RKO (cell line): ENCODE results near the gene DIAPH2.

ENCODE experiments used
- DNase-seq: peaks from one replicate; pipeline ENCODE4 v3.0.0-alpha.2; 2016; ENCODE audit warnings: low spot score

DIAPH2 gene

DNA sequence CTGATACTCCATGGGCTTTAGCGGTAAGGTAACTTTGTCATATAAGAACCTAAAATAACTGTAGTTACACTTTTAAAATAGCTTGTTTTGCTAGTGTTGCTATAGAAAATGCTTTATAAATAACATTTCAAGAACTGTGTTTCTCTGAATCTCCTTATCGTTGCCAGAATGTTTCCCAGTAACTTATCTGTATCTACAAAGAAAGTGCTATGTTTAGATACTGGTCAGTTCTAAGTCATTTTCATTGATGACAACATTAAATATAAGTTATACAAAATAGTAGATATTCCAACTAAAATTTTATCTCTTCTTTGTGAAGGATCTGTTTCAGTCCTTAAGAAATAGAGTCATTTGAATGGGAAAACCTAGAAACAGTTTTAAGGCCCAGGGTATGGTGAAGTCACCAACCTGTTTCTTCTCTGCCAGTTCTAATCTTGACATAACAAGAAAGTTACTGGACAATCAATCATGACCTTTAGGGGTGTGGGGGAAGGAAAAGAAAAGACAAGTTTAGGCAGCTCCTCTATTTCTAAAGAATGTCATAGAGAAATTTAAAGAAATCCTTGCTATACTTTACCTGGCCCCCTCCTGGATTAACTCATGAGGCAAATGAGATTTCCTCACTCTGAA is 625.0 kb downstream of the DIAPH2 start:
- no peak for DNase-seq

DNA sequence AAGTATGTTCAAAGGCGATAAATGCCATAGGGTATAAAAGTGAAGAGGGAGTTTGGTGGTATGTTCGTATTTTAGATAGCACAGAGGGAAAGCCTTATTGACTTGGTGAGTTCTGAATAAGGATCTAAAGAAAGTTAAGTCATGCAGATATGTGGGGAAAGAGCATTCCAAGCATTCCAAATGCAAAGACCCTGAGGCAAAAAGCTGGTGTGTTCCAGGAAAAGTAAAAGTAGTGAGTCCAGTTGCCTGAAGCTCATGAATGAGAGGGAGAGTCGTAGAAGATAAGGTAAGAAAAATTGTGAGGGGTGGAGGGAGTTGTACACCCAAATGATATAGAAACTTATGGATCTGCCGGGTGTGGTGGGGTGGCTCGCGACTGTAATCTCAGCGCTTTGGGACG is 625.7 kb downstream of the DIAPH2 start:
- DNase-seq = no peak

DNA sequence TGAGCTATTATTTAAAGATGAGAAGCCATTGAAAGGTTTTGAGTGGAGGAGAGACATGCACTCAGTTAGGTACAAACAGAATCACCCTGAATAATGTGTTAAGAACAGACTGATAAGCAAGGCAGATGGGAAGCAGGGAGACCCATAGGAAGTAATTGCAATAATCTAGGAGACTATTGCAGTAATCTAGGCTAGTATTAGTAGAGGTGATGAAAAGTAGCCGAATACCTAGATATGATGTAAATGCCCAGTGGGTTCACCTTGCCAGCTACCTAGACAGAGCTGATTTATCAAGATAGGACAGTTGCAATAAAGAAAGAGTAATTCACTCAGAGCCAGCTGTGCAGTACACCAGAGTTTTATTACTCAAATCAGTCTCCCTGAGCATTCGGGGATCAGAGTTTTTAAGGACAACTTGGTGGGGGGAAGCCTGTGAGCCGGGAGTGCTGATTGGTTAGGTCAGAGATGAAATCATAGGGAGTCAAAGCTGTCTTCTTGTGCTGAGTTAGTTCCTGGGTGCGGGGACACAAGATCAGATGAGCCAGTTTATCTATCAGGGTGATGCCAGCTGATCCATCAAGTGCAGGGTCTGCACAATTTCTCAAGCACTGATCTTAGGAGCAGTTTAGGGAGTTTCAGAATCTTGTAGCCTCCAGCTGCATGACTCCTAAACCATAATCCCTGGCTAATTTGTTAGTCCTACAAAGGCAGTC is 626.6 kb downstream of the DIAPH2 start:
- no peak for DNase-seq

DNA sequence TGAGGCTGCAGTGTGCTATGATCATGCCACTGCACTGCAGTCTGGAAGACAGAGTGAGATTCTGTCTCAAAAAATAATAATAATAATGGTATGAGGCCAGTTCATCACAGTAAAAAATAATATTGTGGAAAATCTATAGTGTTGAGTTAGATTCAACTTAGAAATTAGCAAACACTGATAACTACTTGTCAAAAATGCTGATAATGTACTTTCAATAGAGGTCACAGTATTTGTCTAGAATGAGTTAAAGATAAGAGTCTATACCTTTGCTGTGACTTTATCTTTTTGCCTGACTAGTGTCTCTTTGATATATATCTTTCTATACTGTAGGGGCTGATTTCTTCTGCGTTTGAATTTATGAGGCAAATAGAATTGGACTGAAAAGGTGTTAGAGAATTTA is 629.7 kb downstream of the DIAPH2 start:
- DNase-seq = no peak

DNA sequence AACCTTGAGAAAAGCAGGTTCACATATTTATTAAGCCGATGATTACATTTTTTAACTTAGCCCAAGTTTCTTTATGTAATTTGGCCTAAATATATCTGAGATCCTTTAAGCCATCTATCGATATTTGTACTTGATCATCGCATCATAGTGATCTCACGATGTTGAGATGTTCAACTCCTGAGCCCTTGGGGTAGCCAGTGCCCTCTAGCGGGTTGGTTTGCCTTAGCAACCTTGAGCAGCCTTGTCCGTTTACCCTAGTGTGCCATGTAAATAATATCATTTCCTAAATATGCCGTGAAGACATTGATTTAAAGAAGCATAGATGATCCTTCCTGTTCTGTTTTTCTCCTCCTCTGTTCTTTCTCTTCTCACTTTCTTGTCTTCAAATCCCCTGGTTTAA is 631.3 kb downstream of the DIAPH2 start:
- DNase-seq = no peak

DNA sequence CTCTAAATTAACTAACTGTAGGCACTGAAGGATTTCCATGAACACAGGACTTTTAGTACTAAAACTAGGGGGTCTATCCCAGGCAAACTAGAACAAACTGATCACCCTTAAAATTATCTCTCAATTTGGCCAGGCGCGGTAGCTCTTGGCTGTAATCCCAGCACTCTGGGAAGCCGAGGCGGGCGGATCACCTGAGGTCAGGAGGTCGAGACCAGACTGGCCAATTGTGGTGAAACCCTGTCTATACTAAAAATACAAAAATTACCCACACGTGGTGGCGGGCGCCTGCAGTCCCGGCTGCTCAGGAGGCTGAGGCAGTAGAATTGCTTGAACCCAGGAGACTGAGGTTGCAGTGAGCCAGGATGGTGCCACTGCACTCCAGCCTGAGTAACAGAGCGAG is 635.7 kb downstream of the DIAPH2 start:
- DNase-seq = no peak

DNA sequence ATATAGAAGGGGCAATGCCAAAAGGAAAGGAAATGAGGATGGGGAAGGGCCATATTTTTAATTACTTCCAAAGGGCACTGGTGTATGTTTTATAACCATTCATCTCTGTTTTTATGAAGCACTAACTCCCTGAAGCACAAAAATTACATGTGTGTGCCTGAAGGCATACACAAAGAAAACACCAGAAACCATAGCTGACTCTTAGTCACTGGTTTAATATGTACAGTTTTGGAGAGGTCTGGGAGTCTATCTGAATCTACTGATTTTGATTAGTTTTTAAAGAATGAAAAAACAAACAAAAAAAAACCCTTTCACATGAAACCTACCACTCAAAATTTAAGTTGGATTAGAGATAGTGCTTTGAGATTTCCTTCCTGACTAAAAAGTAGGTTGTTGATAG is 637.8 kb downstream of the DIAPH2 start:
- DNase-seq = no peak

DNA sequence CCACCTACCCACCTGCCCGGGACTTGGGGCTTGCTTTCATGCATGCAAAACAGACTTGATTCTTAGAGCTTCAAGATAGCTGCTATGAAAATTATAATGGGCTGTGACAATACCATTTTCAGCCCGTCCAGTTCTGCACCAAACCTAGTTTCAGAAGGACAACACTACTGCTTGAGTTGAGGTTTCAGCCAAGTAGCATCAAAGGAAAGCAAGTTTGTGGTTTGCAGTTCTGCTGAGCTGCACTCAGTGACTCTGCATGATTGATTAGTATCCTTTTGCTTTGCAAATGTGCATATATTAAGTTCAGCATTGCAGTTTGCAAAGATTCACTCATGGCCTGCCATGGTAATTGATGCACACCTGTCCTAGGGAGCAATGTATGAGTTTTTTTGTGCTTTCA is 641.8 kb downstream of the DIAPH2 start:
- no peak for DNase-seq

DNA sequence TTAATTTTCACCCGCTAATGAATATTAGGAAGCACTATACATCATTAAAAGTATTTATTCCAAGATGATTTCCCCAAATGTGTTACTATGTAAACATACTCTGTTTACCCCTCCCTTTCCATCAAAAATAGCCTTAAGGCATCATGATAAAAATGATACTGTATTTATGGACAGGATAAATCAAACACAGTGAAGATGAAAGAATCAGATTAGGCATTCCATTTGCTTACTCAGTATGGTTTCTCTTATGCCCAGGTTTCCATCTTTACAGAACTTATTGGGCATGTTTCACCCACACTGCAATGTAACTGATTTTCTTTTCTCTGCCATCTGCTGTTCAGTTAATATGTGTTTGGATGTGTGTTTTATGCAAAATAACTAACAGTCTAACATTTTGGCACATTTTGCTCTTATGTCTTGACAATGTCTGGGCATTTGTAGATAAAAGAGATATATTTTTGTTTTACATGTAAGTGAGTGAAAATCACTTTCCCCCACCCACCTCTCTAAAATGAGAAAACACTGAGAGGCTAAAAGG is 644.3 kb downstream of the DIAPH2 start:
- no peak for DNase-seq

DNA sequence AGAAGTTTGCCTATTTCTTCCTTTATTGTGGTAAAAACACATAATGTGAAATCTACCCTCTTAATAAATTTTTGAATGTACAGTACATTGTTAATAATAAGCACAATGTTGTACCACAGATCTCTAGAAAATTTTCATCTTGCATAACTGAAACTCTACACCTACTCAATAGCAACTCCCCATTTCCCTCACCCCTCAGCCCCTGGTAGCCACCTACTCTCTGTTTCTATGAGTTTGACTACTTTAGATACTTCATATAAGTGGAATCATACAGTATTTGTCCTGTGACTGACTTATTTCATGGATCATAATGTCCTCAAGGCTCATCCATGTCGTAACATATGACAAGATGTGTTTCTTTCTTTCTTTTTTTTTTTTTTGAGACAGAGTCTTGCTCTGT is 645.5 kb downstream of the DIAPH2 start:
- DNase-seq = no peak

DNA sequence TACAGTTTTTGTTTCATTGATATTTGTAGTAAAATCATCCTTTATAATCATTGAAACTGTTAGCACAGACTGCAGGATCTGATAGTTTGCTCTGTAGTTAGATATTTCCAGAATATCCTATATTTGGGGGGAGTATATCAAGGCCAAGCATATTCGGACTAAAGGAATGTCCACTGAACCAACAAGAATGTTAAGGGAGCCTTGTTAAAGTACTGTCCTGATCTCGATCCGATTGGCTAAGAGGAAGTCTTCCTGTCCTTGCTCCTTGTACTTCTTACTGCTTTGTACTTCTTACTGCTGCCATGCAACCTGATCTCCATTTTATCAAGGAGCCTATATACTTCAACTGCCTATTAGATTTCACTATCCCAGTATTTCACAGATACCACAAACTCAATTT is 648.3 kb downstream of the DIAPH2 start:
- no peak for DNase-seq

DNA sequence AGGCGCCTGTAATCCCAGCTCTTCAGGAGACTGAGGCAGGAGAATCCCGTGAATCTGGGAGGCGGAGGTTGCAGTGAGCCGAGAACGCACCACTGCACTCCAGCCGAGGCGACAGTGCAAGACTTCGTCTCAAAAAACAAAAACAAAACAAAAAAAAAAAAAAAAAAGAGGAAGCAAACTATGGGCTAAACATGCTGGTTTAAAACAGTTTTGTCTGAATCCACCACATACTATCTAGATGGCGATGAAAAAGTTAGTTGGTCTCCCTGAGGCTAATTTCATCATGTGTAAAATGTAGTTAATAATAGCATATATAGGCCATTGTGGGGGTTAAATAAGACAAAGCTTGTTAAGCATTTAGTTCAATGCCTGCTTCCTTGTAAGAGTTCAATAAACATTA is 650.2 kb downstream of the DIAPH2 start:
- DNase-seq = no peak

DNA sequence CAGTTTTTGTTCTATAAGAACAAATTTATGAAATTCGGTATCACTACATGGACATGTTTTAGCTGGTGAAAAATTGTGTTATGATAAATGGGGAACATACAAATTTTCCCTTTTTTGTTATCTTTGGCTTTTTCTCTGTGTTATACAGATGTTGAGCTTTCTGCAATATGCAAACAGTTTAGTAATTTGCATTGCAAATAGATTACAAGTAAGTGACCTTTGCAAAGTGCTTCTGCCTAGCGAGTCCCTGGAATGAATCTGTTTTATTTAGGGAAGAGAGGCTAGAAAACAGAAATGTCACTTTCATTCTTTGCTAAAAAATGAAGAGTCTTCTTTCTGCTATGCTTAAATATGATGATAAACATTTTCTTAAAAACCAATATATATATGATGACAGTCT is 660.1 kb downstream of the DIAPH2 start:
- DNase-seq = no peak

DNA sequence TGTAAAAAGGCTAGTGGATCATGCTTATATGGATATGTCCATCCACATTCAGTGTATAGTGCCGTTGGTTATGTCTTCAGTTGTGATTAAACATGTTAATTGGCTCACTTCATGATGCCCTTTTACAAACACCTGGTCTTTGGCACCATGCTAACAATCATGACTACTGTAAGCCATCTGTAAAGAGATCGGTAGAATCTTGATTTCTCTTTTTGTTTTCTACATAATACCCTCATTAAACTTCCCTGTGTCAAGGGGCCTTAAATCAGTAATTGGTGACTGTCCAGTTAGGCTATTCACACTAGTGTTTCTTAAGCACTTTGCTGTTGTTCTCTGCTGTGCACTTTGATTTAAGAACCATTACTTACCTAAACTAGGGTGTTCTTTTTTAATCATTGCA is 674.3 kb downstream of the DIAPH2 start:
- no peak for DNase-seq

DNA sequence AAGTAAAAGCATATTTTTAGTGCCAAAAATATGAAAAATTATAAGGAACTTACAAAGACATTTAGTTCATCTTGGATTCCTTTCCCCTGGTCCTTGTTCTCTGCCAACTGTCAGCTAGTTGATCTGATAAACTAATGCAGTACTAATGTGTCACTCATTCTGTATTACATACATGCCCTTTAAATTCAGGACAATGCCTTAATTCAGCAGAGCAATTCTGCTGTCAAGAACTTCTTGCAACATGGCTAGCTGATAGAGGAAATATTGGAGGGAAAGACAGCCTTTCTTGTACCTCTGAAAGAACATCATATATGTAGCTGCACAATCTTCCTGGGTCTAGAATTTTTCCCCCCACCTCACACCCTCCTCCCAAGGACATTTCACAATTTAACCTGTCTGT is 679.2 kb downstream of the DIAPH2 start:
- DNase-seq = no peak

DNA sequence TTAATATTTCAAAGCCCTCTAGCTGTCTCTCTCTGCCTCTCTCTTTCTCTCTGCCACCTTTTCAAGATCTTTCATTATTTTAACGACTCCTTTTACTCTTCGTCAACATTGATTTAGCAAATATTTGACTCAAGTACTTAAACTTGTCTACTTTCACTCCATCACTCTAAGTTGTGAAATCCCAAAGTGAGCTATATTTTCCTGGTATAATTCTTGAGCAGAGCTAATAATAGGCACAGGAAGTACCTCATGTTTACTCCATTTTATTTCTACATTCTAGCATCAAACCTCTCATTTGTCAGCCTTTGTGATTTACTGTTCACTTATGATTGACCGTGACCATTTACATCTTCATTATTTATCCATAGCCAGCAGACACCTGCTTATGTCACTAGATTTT is 681.6 kb downstream of the DIAPH2 start:
- no peak for DNase-seq

DNA sequence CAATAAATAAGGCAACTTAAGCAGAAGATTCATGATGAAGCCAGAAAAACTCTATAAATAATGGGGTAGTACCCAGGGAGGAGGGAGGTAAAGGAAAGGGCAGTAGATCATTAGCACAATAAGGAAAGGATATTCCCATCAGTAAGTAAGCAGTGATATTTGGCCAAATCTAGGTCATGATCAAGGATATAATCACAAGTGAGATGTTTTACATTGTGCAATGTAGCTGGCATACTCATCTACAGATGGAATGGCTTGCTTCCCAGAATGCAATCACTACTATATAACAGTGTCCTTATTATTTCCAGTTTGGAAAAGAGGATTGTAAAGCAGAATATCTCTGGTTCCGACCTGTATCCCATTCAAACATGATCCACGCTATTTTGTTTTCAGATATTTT is 682.5 kb downstream of the DIAPH2 start:
- DNase-seq = no peak

DNA sequence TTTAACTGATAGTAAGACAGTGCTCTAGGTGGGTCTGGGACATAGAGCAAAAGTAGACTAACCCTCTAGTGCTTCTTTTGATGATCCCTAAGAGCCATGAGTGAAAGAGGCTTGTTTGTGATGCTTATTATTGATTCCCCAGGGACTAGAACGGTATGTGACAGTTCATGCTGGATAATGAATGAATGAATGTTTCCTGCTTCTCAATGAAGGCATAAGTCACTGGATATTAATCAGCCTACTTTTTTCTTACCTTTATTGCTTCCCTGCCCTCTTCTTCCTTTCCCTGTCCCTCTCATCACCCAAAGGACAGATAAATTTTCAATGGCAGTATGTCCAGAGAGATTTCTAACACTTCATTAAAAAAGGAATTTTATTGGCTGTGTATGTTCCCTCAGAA is 685.3 kb downstream of the DIAPH2 start:
- no peak for DNase-seq

DNA sequence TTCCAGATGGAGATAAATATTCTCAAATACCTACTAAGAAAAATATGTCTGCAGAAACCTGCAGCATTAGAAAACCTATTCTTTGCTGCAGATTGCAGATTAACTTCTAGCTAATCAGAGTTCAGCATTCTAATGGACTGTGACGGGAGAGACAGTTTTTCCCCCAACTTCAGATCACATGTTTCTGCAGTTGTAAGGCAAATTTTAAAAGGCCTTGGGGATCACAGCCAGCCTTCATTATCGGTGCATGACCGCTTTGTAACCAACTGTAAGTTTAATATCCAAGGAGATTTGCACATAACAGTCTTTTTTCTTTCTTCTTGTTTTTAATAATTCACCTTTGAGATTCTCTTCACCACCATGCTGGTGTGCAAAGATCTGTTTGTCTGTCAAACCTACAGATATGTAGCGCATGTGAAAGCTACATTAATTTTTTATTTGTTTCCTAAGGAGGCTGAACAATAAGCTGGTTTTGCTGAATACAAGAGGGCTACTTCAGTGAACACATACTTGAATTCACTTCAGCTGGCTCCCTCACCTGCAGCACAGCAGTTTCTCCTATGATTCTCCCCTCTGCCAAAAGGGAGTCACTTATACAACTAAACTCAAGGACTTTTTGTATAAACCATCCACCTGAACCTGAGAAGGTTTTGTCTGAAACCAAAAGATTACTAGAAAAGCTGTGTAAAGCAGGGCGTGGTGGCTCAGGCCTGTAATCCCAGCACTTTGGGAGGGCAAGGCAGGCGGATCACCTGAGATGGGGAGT is 687.5 kb downstream of the DIAPH2 start:
- no peak for DNase-seq

DNA sequence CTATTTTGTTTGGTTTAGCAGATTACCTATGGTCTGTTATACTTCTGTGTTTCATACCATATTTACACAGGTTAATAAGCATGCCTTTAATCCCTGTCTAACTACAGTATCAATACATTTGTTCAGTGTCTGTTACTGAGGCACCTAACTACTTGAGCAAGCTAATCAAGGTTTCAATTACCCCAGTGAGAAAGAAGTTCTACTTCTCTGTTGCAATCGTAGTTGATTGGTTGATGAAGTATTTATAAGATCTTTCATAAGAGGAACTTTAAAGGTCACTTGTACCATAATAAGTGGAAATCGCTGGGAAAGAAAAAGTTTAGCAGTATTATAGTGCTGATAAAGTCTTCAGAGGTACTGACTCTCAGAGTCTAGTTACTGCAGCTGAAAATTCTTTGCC is 689.6 kb downstream of the DIAPH2 start:
- no peak for DNase-seq

DNA sequence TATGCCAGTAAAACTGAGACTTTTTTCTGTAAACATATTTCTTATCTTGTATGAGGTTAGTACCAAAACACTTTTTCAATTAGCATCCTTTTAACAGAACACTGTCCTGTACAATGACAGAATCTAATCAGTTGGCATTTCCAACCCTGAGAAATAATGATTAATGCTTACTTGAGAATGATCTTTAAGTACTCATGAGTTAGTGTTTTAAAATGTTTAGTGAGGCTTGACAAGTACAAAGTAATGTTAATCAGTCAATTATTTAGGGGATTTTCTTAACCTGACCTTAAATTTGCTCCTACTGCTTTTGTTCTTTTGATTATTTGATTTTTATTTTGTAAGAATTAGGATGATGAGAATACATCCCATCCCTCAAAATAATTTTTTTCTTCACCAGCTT is 695.6 kb downstream of the DIAPH2 start:
- DNase-seq = no peak

DNA sequence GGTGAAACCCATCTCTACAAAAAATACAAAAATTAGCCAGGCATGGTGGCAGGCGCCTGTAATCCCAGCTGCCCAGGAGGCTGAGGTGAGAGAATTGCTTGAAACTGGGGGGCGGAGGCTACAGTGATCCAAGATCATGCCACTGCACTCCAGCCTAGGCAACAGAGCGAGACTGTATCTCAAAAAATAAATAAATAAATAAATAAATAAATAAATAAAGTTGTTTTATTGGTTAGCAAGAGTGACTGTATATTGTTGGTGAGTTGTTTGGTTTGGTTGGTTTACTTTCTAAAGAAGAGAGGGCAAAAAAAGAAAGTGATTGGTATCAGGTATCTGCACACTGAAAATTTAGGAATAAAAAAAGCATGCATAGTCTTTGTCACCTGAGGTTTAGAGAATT is 700.0 kb downstream of the DIAPH2 start:
- no peak for DNase-seq

DNA sequence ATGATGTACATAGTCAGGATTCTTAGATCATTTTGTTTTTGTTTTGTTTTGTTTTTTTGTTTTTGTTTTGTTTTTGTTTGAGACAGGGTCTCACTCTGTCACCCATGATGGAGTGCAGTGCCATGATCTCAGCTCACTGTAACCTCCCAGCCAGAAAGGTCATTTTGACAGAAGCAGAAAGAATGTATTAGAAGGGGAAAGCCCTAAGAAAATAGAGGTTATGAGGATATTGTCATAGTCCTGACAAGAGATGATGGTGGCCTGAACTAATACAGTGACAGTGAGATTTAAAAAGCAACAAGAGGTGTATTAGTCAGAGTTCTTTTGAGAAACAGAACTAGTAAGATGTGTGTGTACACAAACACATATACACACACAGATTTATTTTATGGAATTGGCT is 702.4 kb downstream of the DIAPH2 start:
- no peak for DNase-seq
